Posterior cingulate gyrus (tissue), 11 donors: Measurements from ENCODE around the gene MSMO1.
"Not testable (repeated sequence)": the region's sequence is repeated elsewhere in the genome, so short reads cannot be mapped to it uniquely, and the experiment has no call there.

Experiments used
- DNase-seq, 10 donors: peaks; one replicate each; pipeline versions ENCODE4 v3.0.0 to v3.0.0-alpha.2; 2020 to 2021; ENCODE audit warnings: mixed read lengths in 3 of 10
- intact Hi-C: fragments of 100-400 bp; cut with DNase I; formaldehyde crosslinking; loops from one replicate; pipeline ENCODE4 v1.15.1; 2023

Gene MSMO1

GRCh38 chr4:165327211-165328100 is at the start of gene MSMO1:
TSS of gene MSMO1 (plus strand) at chr4:165327669. CDS start at chr4:165333371, 5,702 bp downstream.
- intact Hi-C loops = loop anchor here (2.0 to 5.0 kb wide), 2 partner anchors 119 to 215 kb away; partner anchors contain the start of gene TMEM192
- peak; percentile 99 to 100 (median 100) for DNase-seq

- intact Hi-C loops, DNase-seq: not testable (repeated sequence)
Observed at GRCh38 chr4:165279531-165279930, 47.9 kb upstream of the MSMO1 start.

- DNase-seq, intact Hi-C loops: not testable (repeated sequence)
Observed at GRCh38 chr4:165284697-165285096, 42.8 kb upstream of the MSMO1 start.

GRCh38 chr4:165286619-165287340 is 40.7 kb upstream of the MSMO1 start:
- intact Hi-C loops, DNase-seq: not testable (repeated sequence)

- intact Hi-C loops = no loop called here
- DNase-seq = no peak
Observed at GRCh38 chr4:165288226-165288625, 39.2 kb upstream of the MSMO1 start.

DNA sequence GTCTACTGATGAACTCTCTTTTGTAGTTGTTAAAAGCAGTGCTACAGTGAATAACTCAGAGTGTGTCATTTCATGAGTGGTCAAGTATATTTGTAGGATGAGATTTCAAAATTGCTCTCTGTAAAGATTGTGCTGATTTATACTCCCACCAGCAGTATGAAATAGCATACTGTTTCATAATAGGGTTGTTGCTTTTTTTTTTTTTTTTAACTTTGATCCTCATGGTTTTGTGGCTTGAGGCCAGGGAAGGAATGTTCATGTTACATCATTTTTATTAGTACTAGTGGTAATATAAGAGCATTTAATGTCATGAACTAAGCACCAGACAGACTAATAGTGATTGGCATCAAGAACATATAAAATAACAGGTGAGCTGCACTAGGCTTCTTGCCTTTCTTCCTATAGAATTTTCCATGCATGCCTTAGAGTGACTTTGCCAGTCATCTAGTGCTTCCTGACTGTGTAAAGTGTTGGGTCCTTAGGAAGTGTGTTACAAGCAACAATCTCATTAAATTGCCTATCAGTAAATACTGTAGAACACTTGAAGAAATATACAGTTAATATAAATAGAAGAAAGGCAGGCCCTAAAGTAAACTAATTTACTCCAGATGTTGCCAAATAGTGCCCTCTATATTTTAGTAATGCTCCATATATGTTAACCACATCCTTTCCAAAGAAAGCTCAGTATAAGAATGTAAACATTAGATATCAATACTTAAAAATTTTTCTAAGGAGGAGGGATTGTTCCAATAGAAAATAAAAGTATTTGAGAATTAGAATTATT is 38.6 kb upstream of the MSMO1 start:
- intact Hi-C loops = no loop called here

DNA sequence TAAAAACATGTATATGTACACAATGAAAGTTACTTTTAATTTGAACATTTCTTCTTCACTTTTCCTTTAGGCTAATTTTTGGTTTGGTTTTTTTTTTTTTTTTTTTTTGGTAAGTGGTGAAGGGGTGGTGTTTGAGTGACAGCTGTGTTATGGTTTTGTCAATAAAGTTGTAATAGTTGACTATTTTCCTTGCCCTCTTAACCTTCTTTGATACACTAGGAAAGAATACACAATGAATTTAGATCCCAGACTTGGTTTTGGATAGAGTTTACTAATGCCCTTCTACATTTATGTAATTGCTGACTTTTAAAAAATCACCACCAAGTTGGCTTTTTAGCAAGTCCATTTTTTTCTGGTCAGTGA is 38.1 kb upstream of the MSMO1 start:
- DNase-seq = no peak
- intact Hi-C loops = no loop called here

More for the DNA sequence above, 38.6 kb upstream of the MSMO1 start:
- DNase-seq = no peak

GRCh38 chr4:165293061-165293460 is 34.4 kb upstream of the MSMO1 start:
- no peak for DNase-seq
- intact Hi-C loops = no loop called here

DNA sequence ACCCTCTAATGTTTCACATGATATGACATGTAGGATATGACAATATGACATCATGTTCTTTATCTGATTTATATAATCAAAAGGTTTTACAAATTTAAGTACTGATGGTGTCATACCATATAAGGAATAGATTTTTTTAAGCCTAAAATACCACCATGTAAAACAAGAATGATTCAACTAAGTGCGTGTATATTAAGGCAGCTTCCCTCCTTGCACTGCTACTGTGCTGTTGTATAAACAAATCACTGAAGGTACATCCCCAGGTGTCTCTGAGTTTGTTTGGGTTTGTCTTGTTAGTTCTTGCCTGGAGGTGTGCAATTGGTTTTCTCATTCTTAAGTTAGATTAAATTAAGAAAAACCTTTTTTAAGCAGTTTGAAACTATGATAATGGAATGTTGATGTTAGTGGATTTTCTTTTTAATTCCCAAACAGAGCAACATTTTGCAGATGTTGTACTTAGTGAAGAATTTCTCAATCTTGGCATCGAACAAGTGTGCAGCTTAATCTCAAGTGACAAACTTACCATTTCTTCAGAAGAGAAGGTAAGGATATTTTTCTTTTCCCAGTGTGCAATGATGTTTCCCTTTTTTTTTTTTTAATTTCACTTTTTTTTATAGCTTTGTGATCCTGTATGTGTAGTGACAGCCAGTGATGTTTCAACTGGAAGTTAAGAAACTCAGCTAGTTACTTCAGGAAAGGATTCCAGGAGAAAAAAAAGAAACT is 33.4 kb upstream of the MSMO1 start:
- no peak for DNase-seq
- intact Hi-C loops = no loop called here

DNA sequence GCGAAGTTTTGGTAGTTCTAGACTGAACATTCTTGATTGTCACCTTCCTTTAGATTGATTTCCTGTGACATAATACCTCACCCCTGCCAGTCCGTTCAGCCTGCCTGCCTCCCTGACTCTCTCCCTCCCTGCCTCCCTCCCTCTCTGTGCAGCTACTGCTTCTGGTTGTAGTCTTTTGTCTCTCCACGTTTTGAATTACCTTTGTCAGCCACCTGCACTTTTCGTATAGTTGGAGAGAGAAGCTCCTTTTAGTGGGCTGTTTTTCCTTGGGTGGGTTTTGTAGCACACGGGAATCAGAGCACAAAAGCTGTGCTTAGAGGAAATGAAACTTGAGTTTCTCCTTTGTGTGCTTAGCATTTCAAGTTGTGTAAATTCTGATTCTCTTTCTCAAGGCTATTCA is 32.6 kb upstream of the MSMO1 start:
- intact Hi-C loops = no loop called here
- DNase-seq = no peak

GRCh38 chr4:165297626-165298025 is 29.8 kb upstream of the MSMO1 start:
- intact Hi-C loops = no loop called here

GRCh38 chr4:165299399-165300060 is 27.9 kb upstream of the MSMO1 start:
- no peak for DNase-seq

More at GRCh38 chr4:165297626-165298025, 29.8 kb upstream of the MSMO1 start:
- no peak for DNase-seq

GRCh38 chr4:165301833-165302232 is 25.6 kb upstream of the MSMO1 start:
- DNase-seq = no peak
- intact Hi-C loops = no loop called here

More at GRCh38 chr4:165299399-165300060, 27.9 kb upstream of the MSMO1 start:
- intact Hi-C loops = no loop called here

DNA sequence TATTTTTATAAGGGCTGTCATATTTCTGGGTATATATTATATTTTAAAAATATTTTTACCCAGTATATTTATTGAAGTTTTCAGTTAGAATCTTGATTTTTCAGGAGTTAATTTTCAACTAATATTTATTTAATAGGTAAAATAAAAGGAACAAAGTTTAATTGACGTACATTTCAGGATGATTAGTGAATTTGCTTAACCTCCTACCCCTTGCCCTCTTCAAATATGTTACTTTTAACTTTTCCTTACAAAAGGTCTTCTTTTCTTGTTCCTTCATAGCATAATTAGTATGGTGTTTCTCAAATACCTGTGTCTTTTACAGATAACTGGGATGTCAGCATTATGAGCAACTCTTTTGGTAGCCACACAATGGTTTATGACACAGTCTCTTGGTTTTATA is 24.8 kb upstream of the MSMO1 start:
- intact Hi-C loops = no loop called here
- DNase-seq = no peak

DNA sequence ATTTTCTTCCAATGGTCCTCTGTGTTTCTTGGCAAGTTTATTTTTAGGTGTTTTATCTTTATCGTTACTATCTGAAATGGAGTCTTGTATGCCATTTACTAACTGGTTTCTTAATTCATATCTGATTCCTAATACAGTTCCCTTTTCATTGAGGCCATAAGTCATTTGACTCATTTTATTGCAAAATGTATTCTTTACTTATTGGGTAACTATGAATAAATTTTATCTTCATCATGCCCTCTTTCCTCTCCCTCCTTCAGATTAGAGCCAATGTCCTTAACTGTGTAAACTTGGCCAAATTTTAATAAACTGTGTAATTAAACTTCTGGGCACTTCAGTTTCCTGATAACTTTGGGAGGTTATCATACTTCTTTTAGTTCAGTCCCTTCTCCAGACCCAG is 19.3 kb upstream of the MSMO1 start:
- intact Hi-C loops = no loop called here
- no peak for DNase-seq

DNA sequence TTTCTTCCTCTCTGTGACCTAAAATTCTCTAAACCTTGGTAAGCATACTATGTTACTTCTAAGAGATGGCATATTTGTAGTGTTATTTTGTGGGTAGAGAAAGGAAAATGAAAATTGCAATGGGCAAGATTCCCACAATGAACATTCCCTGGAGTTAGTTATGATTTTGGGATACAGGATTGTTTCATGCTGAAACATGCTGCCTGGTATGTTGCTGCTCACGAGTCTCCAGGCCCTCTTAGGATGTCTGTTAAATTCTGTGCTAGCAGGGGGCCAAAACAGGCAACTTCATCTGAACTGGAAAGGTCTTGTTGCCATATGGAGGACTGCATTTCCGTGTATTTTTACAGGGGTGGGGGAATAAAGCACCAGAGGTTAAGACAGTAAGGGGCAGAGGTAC is 18.9 kb upstream of the MSMO1 start:
- DNase-seq = no peak
- intact Hi-C loops = no loop called here

GRCh38 chr4:165309456-165309855 is 18.0 kb upstream of the MSMO1 start:
- DNase-seq = no peak
- intact Hi-C loops = no loop called here

GRCh38 chr4:165312506-165312905 is 15.0 kb upstream of the MSMO1 start:
- intact Hi-C loops = no loop called here
- no peak for DNase-seq

DNA sequence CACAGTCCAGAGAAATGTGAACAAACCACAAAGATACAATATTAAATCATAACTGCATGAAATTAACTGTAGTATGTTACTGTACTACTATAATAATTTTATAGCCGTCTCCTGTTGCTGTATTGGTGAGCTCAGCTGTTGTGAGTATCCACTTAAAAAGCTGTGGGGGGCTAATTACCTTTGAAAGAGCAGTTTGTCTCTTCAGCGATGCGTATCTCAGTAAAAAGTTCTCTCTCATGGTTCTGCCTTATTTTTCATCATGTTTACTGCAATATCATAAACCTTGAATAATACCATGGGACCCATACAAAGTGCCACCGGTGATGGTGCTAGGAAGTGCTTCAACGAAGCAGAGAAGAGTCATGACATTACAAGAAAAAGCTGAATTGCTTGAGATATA is 8.4 kb upstream of the MSMO1 start:
- no peak for DNase-seq
- intact Hi-C loops = no loop called here

DNA sequence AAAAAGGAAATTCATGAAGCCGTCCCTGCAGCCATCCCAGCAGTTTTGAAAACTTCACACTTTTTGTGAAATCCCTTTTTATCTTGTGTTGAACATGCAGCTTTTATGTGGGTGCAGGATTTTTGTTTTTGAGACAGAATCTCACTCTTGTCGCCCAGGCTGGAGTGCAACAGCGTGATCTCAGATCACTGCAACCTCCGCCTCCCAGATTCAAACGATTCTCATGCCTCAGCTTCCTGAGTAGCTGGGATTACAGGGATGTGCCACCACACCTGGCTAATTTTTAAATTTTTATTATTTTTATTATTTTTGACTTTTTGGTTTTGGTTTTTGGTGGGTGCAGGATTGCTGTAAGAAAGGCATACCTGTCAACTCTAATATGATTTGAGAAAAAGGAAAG is 8.0 kb upstream of the MSMO1 start:
- intact Hi-C loops = no loop called here
- DNase-seq = peak in 1 of 10 donors; percentile 57
